A673 (cell line): ENCODE measurements around the gene LMCD1. TPM values are rescaled to one million over a fixed set of nuclear protein-coding genes. Genes with fewer than 3 reads are reported as not detected.

Source experiments
- BruUV-seq: library from RNA; stranded (reverse); fragments of 400-500 nt; replicated peaks from 2 replicates; lab custom pipeline; 2021; lab: Mats Ljungman, UMichigan
- CTCF ChIA-PET: fragments of 300-600 bp; sonication (Branson Sonifier 250); formaldehyde crosslinking; loops from one replicate; lab custom pipeline; 2022; ENCODE audit warnings: antibody characterized with exemption; lab: Charles Lee
- POLR2A ChIA-PET: fragments of 300-600 bp; sonication (Branson Sonifier 250); formaldehyde crosslinking; loops from one replicate; lab custom pipeline; 2022; ENCODE audit warnings: antibody characterized with exemption; ENCODE audit not compliant: low non-redundant PET; lab: Charles Lee
- DNase-seq: peaks from one replicate; pipeline ENCODE4 v3.0.0-alpha.2; 2015; ENCODE audit warnings: low spot score
- H3K27ac ChIP-seq: fragments of 200-600 bp; sonication (generic); 2 replicates; pipeline ENCODE4 v1.5.1; 2016; ENCODE audit warnings: mixed run types, low read depth, mild to moderate bottlenecking, mixed read lengths, antibody characterized with exemption, low read length; ENCODE audit not compliant: poor library complexity, severe bottlenecking
- H3K27me3 ChIP-seq: fragments of 200-600 bp; sonication (generic); replicated peaks from 2 replicates; pipeline ENCODE4 v1.6.1; 2017; ENCODE audit warnings: mixed run types, low read depth, mild to moderate bottlenecking, mixed read lengths, antibody characterized with exemption, low read length; ENCODE audit not compliant: insufficient read depth, poor library complexity
- H3K36me3 ChIP-seq: fragments of 200-600 bp; sonication (generic); 2 replicates; pipeline ENCODE4 v1.6.1; 2016; ENCODE audit warnings: mixed run types, mild to moderate bottlenecking, mixed read lengths, antibody characterized with exemption, low read length; ENCODE audit not compliant: insufficient read depth, poor library complexity, severe bottlenecking
- H3K4me1 ChIP-seq: fragments of 200-600 bp; sonication (generic); 2 replicates; pipeline ENCODE4 v1.6.1; 2017; ENCODE audit warnings: mixed run types, mild to moderate bottlenecking, mixed read lengths, antibody characterized with exemption, low read length; ENCODE audit not compliant: insufficient read depth, poor library complexity, severe bottlenecking
- H3K4me3 ChIP-seq: fragments of 200-600 bp; sonication (generic); 2 replicates; pipeline ENCODE4 v1.5.1; 2016; ENCODE audit warnings: low read depth, mixed run types, mild to moderate bottlenecking, mixed read lengths, low read length; ENCODE audit not compliant: poor library complexity, severe bottlenecking
- H3K9me3 ChIP-seq: fragments of 200-600 bp; sonication (generic); 2 replicates; pipeline ENCODE4 v1.6.1; 2016; ENCODE audit warnings: mixed run types, low read depth, mild to moderate bottlenecking, mixed read lengths, antibody characterized with exemption, low read length; ENCODE audit not compliant: poor library complexity, severe bottlenecking
- CTCF ChIP-seq: fragments of 300-800, 200-600 bp; sonication (generic); conservative IDR thresholded peaks from 2 replicates; pipeline ENCODE4 v1.5.1; 2017; ENCODE audit warnings: low read depth, mild to moderate bottlenecking, antibody characterized with exemption, low read length, moderate library complexity, mixed read lengths
- EZH2 ChIP-seq: fragments of 200-600 bp; sonication (generic); IDR thresholded peaks from 2 replicates; pipeline ENCODE4 v1.6.1; 2017; ENCODE audit warnings: borderline replicate concordance, low read depth, mild to moderate bottlenecking, mixed read lengths, antibody characterized with exemption, low read length; ENCODE audit not compliant: poor library complexity, severe bottlenecking
- intact Hi-C: fragments of 100-400 bp; cut with micrococcal nuclease; formaldehyde crosslinking; loops from one replicate; pipeline ENCODE4 v1.10.0; 2022; ENCODE audit not compliant: unreplicated experiment
- total RNA-seq: library from RNA; stranded (reverse); gene quantifications from 2 replicates; pipeline ENCODE4 v1.2.3, GENCODE V29; 2021

Gene LMCD1
- total RNA-seq, 1 experiment from 2014 or later: 4.3 TPM

GRCh38 chr3:8539419-8539818 lies 37.8 kb downstream of the LMCD1 start:
- Histone ChIP-seq H3K27ac (no peak overlapping the region), H3K4me1 (no peaks in the 10 kb centered on the region), H3K4me3 (no peak overlapping the region), H3K9me3 (no peaks in the 10 kb centered on the region), H3K27me3 (no peaks in the 10 kb centered on the region), H3K36me3 (no peaks in the 10 kb centered on the region)
- no TSS peak for BruUV-seq
- DNase-seq: no peak
- CTCF ChIA-PET: no interaction called here
- intact Hi-C loops: no loop called here
- no peak for TF ChIP-seq EZH2
- TF ChIP-seq CTCF: no peak
- POLR2A ChIA-PET: no interaction called here

GRCh38 chr3:8540456-8540855 lies 38.8 kb downstream of the LMCD1 start:
- DNase-seq: no peak
- intact Hi-C loops: no loop called here
- Histone ChIP-seq H3K36me3 (no peaks in the 10 kb centered on the region), H3K9me3 (no peaks in the 10 kb centered on the region), H3K27ac (no peak overlapping the region), H3K27me3 (no peaks in the 10 kb centered on the region), H3K4me3 (no peak overlapping the region), H3K4me1 (no peaks in the 10 kb centered on the region)
- BruUV-seq: no TSS peak
- POLR2A ChIA-PET: no interaction called here
- no peak for TF ChIP-seq EZH2
- CTCF ChIA-PET: no interaction called here

GRCh38 chr3:8541486-8541885 lies 39.9 kb downstream of the LMCD1 start:
- CTCF ChIA-PET: no interaction called here
- BruUV-seq: no TSS peak
- DNase-seq: no peak

More at GRCh38 chr3:8541486-8541885, 39.9 kb downstream of the LMCD1 start:
- Histone ChIP-seq H3K27ac (no peak overlapping the region), H3K9me3 (no peaks in the 10 kb centered on the region), H3K27me3 (no peaks in the 10 kb centered on the region), H3K36me3 (no peaks in the 10 kb centered on the region), H3K4me3 (no peak overlapping the region), H3K4me1 (no peaks in the 10 kb centered on the region)
- POLR2A ChIA-PET: no interaction called here
- TF ChIP-seq EZH2: no peak
- TF ChIP-seq CTCF: no peak
- intact Hi-C loops: no loop called here
